Measurements from ENCODE around the gene PSMD13. TPM values are rescaled to one million over a fixed set of nuclear protein-coding genes. Genes with fewer than 3 reads are reported as not detected.

Gene PSMD13
- total RNA-seq, 1 donor from 2014 or later = 115 TPM

DNA sequence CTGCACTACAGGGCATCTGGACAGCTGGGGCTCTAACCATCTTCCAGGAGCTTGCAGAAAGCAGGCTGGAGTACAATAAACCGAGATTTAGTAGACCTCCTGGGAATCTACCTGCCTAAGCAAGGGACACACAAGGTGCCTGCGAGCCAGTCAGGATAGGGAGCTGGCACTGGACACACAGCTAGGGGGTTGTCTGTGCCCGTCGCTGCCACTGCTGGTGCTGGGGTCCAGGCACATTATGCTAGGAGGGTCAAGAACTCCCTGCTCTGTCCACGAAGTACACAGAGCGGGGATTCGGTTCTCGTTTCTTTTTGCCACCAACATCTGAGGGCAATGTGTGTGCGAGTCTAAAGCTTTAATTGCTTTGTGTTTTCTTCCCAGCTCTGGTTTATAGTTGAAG, 25.0 kb upstream of the PSMD13 start:
- DNase-seq (ENCODE audit: extremely low spot score, unreplicated experiment) = no peak
- TF ChIP-seq CTCF (IDR thresholded peaks at IDR 0.05) = no peak
- Mint-ChIP-seq H3K9me3 (ENCODE audit: unreplicated experiment) (no peaks in the 10 kb centered on the region), H3K36me3 (ENCODE audit: unreplicated experiment) (peaks cover 10% of the 10 kb centered on the region), H3K4me3 (ENCODE audit: unreplicated experiment) (no peak overlapping the region), H3K27me3 (ENCODE audit: unreplicated experiment) (no peaks in the 10 kb centered on the region), H3K27ac (ENCODE audit: unreplicated experiment) (no peak overlapping the region), H3K4me1 (ENCODE audit: unreplicated experiment) (peaks cover 16% of the 10 kb centered on the region)

GRCh38 chr11:212150-213100, 24.4 kb upstream of the PSMD13 start:
- H3K27ac Mint-ChIP-seq (ENCODE audit: unreplicated experiment) = peak overlapping the region; percentile 38
- H3K9me3 Mint-ChIP-seq (ENCODE audit: unreplicated experiment) = no peaks in the 10 kb centered on the region
- H3K4me3 Mint-ChIP-seq (ENCODE audit: unreplicated experiment) = no peak overlapping the region
- peaks cover 10% of the 10 kb centered on the region for H3K36me3 Mint-ChIP-seq (ENCODE audit: unreplicated experiment)
- H3K4me1 Mint-ChIP-seq (ENCODE audit: unreplicated experiment) = peaks cover 16% of the 10 kb centered on the region
- H3K27me3 Mint-ChIP-seq (ENCODE audit: unreplicated experiment) = no peaks in the 10 kb centered on the region
- no peak for TF ChIP-seq CTCF (IDR thresholded peaks at IDR 0.05)
- no peak for DNase-seq (ENCODE audit: extremely low spot score, unreplicated experiment)

GRCh38 chr11:213111-213510, 23.7 kb upstream of the PSMD13 start:
- peaks cover 10% of the 10 kb centered on the region for H3K36me3 Mint-ChIP-seq (ENCODE audit: unreplicated experiment)
- DNase-seq (ENCODE audit: extremely low spot score, unreplicated experiment) = no peak
- no peaks in the 10 kb centered on the region for H3K9me3 Mint-ChIP-seq (ENCODE audit: unreplicated experiment)
- peaks cover 16% of the 10 kb centered on the region for H3K4me1 Mint-ChIP-seq (ENCODE audit: unreplicated experiment)
- TF ChIP-seq CTCF (IDR thresholded peaks at IDR 0.05) = no peak
- no peaks in the 10 kb centered on the region for H3K27me3 Mint-ChIP-seq (ENCODE audit: unreplicated experiment)
- no peak overlapping the region for H3K4me3 Mint-ChIP-seq (ENCODE audit: unreplicated experiment)
- no peak overlapping the region for H3K27ac Mint-ChIP-seq (ENCODE audit: unreplicated experiment)

GRCh38 chr11:214083-214482, 22.7 kb upstream of the PSMD13 start:
- TF ChIP-seq CTCF (IDR thresholded peaks at IDR 0.05) = no peak
- Mint-ChIP-seq H3K9me3 (ENCODE audit: unreplicated experiment) (no peaks in the 10 kb centered on the region), H3K4me3 (ENCODE audit: unreplicated experiment) (no peak overlapping the region), H3K27ac (ENCODE audit: unreplicated experiment) (no peak overlapping the region), H3K27me3 (ENCODE audit: unreplicated experiment) (no peaks in the 10 kb centered on the region), H3K4me1 (ENCODE audit: unreplicated experiment) (peaks cover 15% of the 10 kb centered on the region), H3K36me3 (ENCODE audit: unreplicated experiment) (peaks cover 10% of the 10 kb centered on the region)
- no peak for DNase-seq (ENCODE audit: extremely low spot score, unreplicated experiment)

DNA sequence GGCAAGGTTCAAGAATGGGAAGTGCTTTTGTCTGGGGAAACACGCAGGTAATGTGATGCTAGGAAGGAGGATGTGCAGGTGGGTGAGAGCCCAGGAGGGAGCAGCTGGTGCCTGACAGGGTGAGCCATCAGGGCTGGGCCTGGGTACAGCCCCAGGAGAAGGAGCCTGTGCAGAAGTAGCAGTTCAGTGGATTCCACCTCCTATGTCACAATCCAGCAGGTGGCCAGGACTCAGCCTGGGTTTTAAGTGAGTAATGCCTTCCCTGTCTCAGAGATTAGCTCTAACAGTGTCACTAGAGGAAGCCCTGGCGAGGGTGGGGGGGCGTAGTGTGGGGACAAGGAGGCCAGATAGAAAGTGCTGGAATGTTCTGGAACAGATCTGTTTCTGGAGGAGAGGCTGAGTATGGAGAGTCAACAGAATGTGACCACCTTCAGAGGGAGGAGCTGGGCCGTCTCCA, 21.2 kb upstream of the PSMD13 start:
- no peak overlapping the region for H3K4me3 Mint-ChIP-seq (ENCODE audit: unreplicated experiment)
- no peak for DNase-seq (ENCODE audit: extremely low spot score, unreplicated experiment)
- no peak for TF ChIP-seq CTCF (IDR thresholded peaks at IDR 0.05)
- H3K9me3 Mint-ChIP-seq (ENCODE audit: unreplicated experiment) = no peaks in the 10 kb centered on the region
- H3K27ac Mint-ChIP-seq (ENCODE audit: unreplicated experiment) = no peak overlapping the region
- peaks cover 3% of the 10 kb centered on the region for H3K4me1 Mint-ChIP-seq (ENCODE audit: unreplicated experiment)
- H3K36me3 Mint-ChIP-seq (ENCODE audit: unreplicated experiment) = peaks cover 13% of the 10 kb centered on the region
- no peaks in the 10 kb centered on the region for H3K27me3 Mint-ChIP-seq (ENCODE audit: unreplicated experiment)
